ENCODE measurements around the gene NSRP1. TPM values are rescaled to one million over a fixed set of nuclear protein-coding genes. Genes with fewer than 3 reads are reported as not detected.

NSRP1 gene
- total and polyA plus RNA-seq, 2 of the 13 experiments (the other 11 are each of a cell fraction or from before 2014, with no cell fraction given), result 7.0 to 14.3 TPM

DNA sequence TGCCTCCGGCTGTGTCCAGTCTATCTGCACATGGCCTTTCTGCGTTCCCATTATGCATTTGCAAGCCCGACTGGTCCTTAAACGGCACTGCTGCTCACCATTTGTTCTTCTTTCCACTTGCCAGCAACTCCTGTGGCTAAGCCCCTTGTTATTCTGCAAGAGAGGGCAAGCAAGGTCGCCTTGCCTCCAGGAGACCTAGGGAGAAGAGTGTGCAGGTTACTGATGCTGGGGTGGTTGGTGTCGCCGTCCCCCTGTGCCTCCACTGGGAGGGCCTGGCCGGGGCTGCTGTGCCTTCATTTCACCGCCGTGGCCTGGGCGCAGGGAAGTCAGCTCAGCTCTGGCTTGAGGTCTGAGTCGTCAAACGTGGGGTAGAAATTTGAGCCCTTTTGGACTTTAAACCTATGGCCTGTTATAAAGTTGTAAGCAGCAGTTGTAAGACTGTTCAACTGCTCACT is 106.1 kb downstream of the NSRP1 start (continued):
- TF ChIP-seq, protein P1, sequence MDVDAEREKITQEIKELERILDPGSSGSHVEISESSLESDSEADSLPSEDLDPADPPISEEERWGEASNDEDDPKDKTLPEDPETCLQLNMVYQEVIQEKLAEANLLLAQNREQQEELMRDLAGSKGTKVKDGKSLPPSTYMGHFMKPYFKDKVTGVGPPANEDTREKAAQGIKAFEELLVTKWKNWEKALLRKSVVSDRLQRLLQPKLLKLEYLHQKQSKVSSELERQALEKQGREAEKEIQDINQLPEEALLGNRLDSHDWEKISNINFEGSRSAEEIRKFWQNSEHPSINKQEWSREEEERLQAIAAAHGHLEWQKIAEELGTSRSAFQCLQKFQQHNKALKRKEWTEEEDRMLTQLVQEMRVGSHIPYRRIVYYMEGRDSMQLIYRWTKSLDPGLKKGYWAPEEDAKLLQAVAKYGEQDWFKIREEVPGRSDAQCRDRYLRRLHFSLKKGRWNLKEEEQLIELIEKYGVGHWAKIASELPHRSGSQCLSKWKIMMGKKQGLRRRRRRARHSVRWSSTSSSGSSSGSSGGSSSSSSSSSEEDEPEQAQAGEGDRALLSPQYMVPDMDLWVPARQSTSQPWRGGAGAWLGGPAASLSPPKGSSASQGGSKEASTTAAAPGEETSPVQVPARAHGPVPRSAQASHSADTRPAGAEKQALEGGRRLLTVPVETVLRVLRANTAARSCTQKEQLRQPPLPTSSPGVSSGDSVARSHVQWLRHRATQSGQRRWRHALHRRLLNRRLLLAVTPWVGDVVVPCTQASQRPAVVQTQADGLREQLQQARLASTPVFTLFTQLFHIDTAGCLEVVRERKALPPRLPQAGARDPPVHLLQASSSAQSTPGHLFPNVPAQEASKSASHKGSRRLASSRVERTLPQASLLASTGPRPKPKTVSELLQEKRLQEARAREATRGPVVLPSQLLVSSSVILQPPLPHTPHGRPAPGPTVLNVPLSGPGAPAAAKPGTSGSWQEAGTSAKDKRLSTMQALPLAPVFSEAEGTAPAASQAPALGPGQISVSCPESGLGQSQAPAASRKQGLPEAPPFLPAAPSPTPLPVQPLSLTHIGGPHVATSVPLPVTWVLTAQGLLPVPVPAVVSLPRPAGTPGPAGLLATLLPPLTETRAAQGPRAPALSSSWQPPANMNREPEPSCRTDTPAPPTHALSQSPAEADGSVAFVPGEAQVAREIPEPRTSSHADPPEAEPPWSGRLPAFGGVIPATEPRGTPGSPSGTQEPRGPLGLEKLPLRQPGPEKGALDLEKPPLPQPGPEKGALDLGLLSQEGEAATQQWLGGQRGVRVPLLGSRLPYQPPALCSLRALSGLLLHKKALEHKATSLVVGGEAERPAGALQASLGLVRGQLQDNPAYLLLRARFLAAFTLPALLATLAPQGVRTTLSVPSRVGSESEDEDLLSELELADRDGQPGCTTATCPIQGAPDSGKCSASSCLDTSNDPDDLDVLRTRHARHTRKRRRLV (CRISPR knock-in tag; IDR thresholded peaks at IDR 0.05), result no peak
- TF ChIP-seq POLR2A (IDR thresholded peaks at IDR 0.05; ENCODE audit: insufficient read depth in 1 of 2, low read depth in 2 of 2, low read length in 2 of 2) (peak; percentile 45 to 52; a peak in 3 of 4 replicates), SIN3B (IDR thresholded peaks at IDR 0.05; ENCODE audit: low read length) (no peak), MTA1 (CRISPR knock-in tag; IDR thresholded peaks at IDR 0.05; ENCODE audit: borderline replicate concordance) (0 out of 2 replicates have a peak, but pooled peaks have one; percentile 28), FOXO1 (CRISPR knock-in tag; IDR thresholded peaks at IDR 0.05) (0 out of 2 replicates have a peak, but pooled peaks have one; percentile 24), THAP11 (CRISPR knock-in tag; IDR thresholded peaks at IDR 0.05) (no peak; the same call in 1 of the 2 replicates), TGIF2 (CRISPR knock-in tag; IDR thresholded peaks at IDR 0.05) (0 out of 2 replicates have a peak, but pooled peaks have one; percentile 24), ZNF891 (CRISPR knock-in tag; IDR thresholded peaks at IDR 0.05) (no peak), MATR3 (CRISPR knock-in tag; IDR thresholded peaks at IDR 0.05) (no peak), HMGA1 (CRISPR knock-in tag; conservative IDR thresholded peaks at IDR 0.05) (no peak), HOXA7 (CRISPR knock-in tag; IDR thresholded peaks at IDR 0.05) (no peak), SMAD1 (CRISPR knock-in tag; IDR thresholded peaks at IDR 0.05; ENCODE audit: borderline replicate concordance, low read depth) (no peak), ARNTL (CRISPR knock-in tag; IDR thresholded peaks at IDR 0.05) (no peak), TAF1 (CRISPR knock-in tag; IDR thresholded peaks at IDR 0.05) (peak; percentile 58), ZNF674 (CRISPR knock-in tag; IDR thresholded peaks at IDR 0.05; ENCODE audit: low read depth) (no peak), SRF (IDR thresholded peaks at IDR 0.05; ENCODE audit: low read depth, low read length) (no peak), ZMYM3 (CRISPR knock-in tag; IDR thresholded peaks at IDR 0.05) (peak; percentile 15; the same call in 1 of the 2 replicates), ZNF333 (CRISPR knock-in tag; IDR thresholded peaks at IDR 0.05; ENCODE audit: borderline replicate concordance) (no peak), NCOA2 (CRISPR knock-in tag; IDR thresholded peaks at IDR 0.05) (no peak), IRF2 (CRISPR knock-in tag; IDR thresholded peaks at IDR 0.05) (no peak), ZNF773 (CRISPR knock-in tag; IDR thresholded peaks at IDR 0.05; ENCODE audit: borderline replicate concordance) (no peak), ATAD3A (CRISPR knock-in tag; IDR thresholded peaks at IDR 0.05) (no peak), REXO4 (CRISPR knock-in tag; IDR thresholded peaks at IDR 0.05; ENCODE audit: borderline replicate concordance) (no peak)
- TF ChIP-seq, protein P2, sequence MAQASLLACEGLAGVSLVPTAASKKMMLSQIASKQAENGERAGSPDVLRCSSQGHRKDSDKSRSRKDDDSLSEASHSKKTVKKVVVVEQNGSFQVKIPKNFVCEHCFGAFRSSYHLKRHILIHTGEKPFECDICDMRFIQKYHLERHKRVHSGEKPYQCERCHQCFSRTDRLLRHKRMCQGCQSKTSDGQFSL (CRISPR knock-in tag; IDR thresholded peaks at IDR 0.05), result no peak
- TF ChIP-seq, protein P3, sequence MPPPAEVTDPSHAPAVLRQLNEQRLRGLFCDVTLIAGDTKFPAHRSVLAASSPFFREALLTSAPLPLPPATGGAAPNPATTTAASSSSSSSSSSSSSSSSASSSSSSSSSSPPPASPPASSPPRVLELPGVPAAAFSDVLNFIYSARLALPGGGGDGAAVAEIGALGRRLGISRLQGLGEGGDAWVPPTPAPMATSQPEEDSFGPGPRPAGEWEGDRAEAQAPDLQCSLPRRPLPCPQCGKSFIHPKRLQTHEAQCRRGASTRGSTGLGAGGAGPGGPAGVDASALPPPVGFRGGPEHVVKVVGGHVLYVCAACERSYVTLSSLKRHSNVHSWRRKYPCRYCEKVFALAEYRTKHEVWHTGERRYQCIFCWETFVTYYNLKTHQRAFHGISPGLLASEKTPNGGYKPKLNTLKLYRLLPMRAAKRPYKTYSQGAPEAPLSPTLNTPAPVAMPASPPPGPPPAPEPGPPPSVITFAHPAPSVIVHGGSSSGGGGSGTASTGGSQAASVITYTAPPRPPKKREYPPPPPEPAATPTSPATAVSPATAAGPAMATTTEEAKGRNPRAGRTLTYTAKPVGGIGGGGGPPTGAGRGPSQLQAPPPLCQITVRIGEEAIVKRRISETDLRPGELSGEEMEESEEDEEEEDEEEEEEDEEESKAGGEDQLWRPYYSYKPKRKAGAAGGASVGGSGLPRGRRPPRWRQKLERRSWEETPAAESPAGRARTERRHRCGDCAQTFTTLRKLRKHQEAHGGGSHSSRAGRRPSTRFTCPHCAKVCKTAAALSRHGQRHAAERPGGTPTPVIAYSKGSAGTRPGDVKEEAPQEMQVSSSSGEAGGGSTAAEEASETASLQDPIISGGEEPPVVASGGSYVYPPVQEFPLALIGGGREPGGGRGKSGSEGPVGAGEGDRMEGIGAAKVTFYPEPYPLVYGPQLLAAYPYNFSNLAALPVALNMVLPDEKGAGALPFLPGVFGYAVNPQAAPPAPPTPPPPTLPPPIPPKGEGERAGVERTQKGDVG (CRISPR knock-in tag; IDR thresholded peaks at IDR 0.05; ENCODE audit: borderline replicate concordance), result peak; percentile 71; the same call in 1 of the 2 replicates

Measured in HepG2 (cell line).